Aorta (tissue), 4 donors: ENCODE measurements around the gene CCL18. TPM values are rescaled to one million over a fixed set of nuclear protein-coding genes. Genes with fewer than 3 reads are reported as not detected.

Experiments
- polyA plus RNA-seq, 2 donors: library from polyadenylated mRNA; stranded (reverse); fragments of 200-250 nt; gene quantifications; one replicate each; pipeline ENCODE4 v1.2.3, GENCODE V29; 2013
- total RNA-seq, 2 donors: library from RNA; stranded (reverse); fragmentation: NEBNext Ultra II Directional; extraction: Animal tissue kit (Norgen Biotek cat#: 25700); gene quantifications; one replicate each; pipeline ENCODE4 v1.2.1, GENCODE V29; 2021
- donor health status: healthy with polysubstance abuse.
- donor health status: Bipolar disorder and iron deficiency.
- donor health status: DM: no; HTN: no; CAD: no.
- donor health status: DM: yes; HTN: yes; CAD: no.

Gene CCL18
- total and polyA plus RNA-seq, 4 donors, result 0.64 to 53.0 (median 22.3) TPM

Other genes with a start within 250 kb of the CCL18 start
- gene HEATR9, start 195.4 kb upstream of the CCL18 start, total RNA-seq, result not detected
- gene HEATR9, start 195.4 kb upstream of the CCL18 start, polyA plus RNA-seq, result not detected
- gene CCL5, start 183.9 kb upstream of the CCL18 start, total RNA-seq, result 1 to 10 TPM; 6.7 to 7.5 TPM
- 1 to 10 TPM; 1.5 to 9.4 TPM for gene CCL5, start 183.9 kb upstream of the CCL18 start, polyA plus RNA-seq
- gene RDM1, start 133.5 kb upstream of the CCL18 start, total RNA-seq, result not detected
- gene RDM1, start 133.5 kb upstream of the CCL18 start, polyA plus RNA-seq, result not detected
- not detected for gene LYZL6, start 120.6 kb upstream of the CCL18 start, total RNA-seq
- gene LYZL6, start 120.6 kb upstream of the CCL18 start, polyA plus RNA-seq, result not detected
- gene CCL16, start 82.8 kb upstream of the CCL18 start, total RNA-seq, result 1 to 10 TPM; 1.1 to 1.9 TPM
- not detected for gene CCL16, start 82.8 kb upstream of the CCL18 start, polyA plus RNA-seq
- 100 to 1,000 TPM; 136 to 224 TPM for gene CCL14, start 77.5 kb upstream of the CCL18 start, total RNA-seq
- 1 to 10 TPM; 4.0 to 8.8 TPM for gene CCL14, start 77.5 kb upstream of the CCL18 start, polyA plus RNA-seq
- gene CCL15, start 62.7 kb upstream of the CCL18 start, total RNA-seq, result not detected
- gene CCL15, start 62.7 kb upstream of the CCL18 start, polyA plus RNA-seq, result 1 to 10 TPM in 1 of 2 donors, not detected in 1; 7.1 TPM
- gene CCL23, start 46.3 kb upstream of the CCL18 start, total RNA-seq, result 1 to 10 TPM; 5.6 to 8.6 TPM
- gene CCL23, start 46.3 kb upstream of the CCL18 start, polyA plus RNA-seq, result not detected
- 10 to 100 TPM in 1 of 2 donors, 1 to 10 TPM in 1; 6.6 to 17.9 TPM for gene CCL3, start 25.9 kb downstream of the CCL18 start, total RNA-seq
- 10 to 100 TPM in 1 of 2 donors, 1 to 10 TPM in 1; 4.0 to 38.3 TPM for gene CCL3, start 25.9 kb downstream of the CCL18 start, polyA plus RNA-seq
- 10 to 100 TPM in 1 of 2 donors, 1 to 10 TPM in 1; 6.4 to 12.5 TPM for gene CCL4, start 39.6 kb downstream of the CCL18 start, total RNA-seq
- gene CCL4, start 39.6 kb downstream of the CCL18 start, polyA plus RNA-seq, result 10 to 100 TPM in 1 of 2 donors, 1 to 10 TPM in 1; 1.9 to 13.5 TPM
- 10 to 100 TPM in 1 of 2 donors, 1 to 10 TPM in 1; 5.0 to 13.8 TPM for gene TBC1D3B, start 112.4 kb downstream of the CCL18 start, total RNA-seq
- gene TBC1D3B, start 112.4 kb downstream of the CCL18 start, polyA plus RNA-seq, result 1 to 10 TPM in 1 of 2 donors, not detected in 1; 5.1 TPM
- 1 to 10 TPM in 1 of 2 donors, not detected in 1; 1.3 TPM for gene CCL3L1, start 132.5 kb downstream of the CCL18 start, total RNA-seq
- gene CCL3L1, start 132.5 kb downstream of the CCL18 start, polyA plus RNA-seq, result under 1 TPM in 1 of 2 donors, not detected in 1; 0.63 TPM
- gene CCL4L2, start 146.8 kb downstream of the CCL18 start, total RNA-seq, result 1 to 10 TPM in 1 of 2 donors, under 1 TPM in 1; 0.94 to 1.4 TPM
- 1 to 10 TPM in 1 of 2 donors, under 1 TPM in 1; 0.41 to 4.5 TPM for gene CCL4L2, start 146.8 kb downstream of the CCL18 start, polyA plus RNA-seq
- 1 to 10 TPM in 1 of 2 donors, not detected in 1; 1.1 TPM for gene TBC1D3I, start 200.3 kb downstream of the CCL18 start, total RNA-seq
- gene TBC1D3I, start 200.3 kb downstream of the CCL18 start, polyA plus RNA-seq, result 1 to 10 TPM in 1 of 2 donors, under 1 TPM in 1; 0.75 to 2.6 TPM